IPS-20b (cell line): ENCODE measurements around the gene DLST.

Experiments used
- H3K27ac ChIP-seq: one replicate; pipeline ENCODE4 v1.5.1; 2013; ENCODE audit warnings: low read length
- H3K27me3 ChIP-seq: 2 replicates; pipeline ENCODE4 v1.6.1; 2013; ENCODE audit warnings: mild to moderate bottlenecking, low read length, inconsistent platforms; ENCODE audit not compliant: insufficient read depth
- H3K36me3 ChIP-seq: 2 replicates; pipeline ENCODE4 v1.6.1; 2013; ENCODE audit warnings: low read depth, mild to moderate bottlenecking, inconsistent platforms, low read length, moderate library complexity; ENCODE audit not compliant: insufficient read depth
- H3K4me1 ChIP-seq: 2 replicates; pipeline ENCODE4 v1.6.1; 2013; ENCODE audit warnings: mild to moderate bottlenecking, control low read depth, inconsistent platforms, low read length, moderate library complexity; ENCODE audit not compliant: insufficient read depth
- H3K4me3 ChIP-seq: 2 replicates; pipeline ENCODE4 v1.5.1; 2013; ENCODE audit warnings: mild to moderate bottlenecking, low read length, inconsistent platforms
- H3K9ac ChIP-seq: 2 replicates; pipeline ENCODE4 v1.6.1; 2013; ENCODE audit warnings: low read depth, mild to moderate bottlenecking, inconsistent platforms, low read length, moderate library complexity
- H3K9me3 ChIP-seq: 2 replicates; pipeline ENCODE4 v1.6.1; 2013; ENCODE audit warnings: mild to moderate bottlenecking, low read depth, low read length, inconsistent platforms; ENCODE audit not compliant: insufficient read depth

The DLST gene

DNA sequence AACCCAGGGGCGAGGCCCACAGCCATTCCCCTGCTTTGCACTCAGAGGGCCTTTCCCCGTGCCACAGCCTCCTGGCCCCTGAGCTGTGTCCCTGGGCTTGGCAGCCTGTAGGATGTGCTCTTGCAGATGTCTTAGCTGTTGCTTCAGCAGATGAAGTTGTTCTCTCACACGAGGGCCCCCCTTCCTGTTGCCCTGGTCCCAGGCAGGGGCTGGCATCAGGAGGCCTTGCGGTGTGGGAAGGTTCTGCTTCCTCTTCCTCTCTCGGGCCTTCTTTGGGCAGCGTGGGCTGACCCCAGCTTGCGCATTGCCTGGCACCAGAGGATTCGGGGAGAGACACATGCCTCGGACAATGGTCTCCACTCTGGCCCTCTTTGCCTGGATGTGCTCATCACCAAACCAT is 18.4 kb upstream of the DLST start:
- Histone ChIP-seq H3K9me3 (no peaks in the 10 kb centered on the region), H3K27ac (no peak overlapping the region), H3K27me3 (no peaks in the 10 kb centered on the region; the same call in 1 of the 2 replicates), H3K36me3 (no peaks in the 10 kb centered on the region), H3K9ac (no peak overlapping the region), H3K4me1 (no peaks in the 10 kb centered on the region), H3K4me3 (no peak overlapping the region)

DNA sequence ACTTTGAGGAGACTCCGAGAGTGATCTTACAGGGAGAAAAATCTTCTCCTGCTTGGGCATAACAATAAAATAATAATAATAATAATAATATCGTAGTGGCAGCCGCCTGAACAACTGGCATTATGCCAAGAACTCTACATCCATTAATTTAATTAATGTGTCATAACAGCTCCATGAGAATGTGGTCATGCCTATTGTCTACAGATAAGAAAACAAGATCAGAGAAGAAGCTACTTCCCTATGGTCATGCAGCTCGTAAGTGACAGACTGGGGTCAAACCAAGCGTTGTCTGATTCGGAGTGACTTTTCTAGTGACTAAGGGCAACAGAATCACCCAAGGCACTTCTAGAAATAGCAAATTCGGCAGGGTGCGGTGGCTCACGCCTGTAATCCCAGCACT is 17.5 kb upstream of the DLST start:
- Histone ChIP-seq H3K36me3 (no peaks in the 10 kb centered on the region), H3K9me3 (no peaks in the 10 kb centered on the region), H3K4me3 (no peak overlapping the region), H3K9ac (no peak overlapping the region), H3K4me1 (no peaks in the 10 kb centered on the region), H3K27me3 (no peaks in the 10 kb centered on the region; the same call in 1 of the 2 replicates), H3K27ac (no peak overlapping the region)

DNA sequence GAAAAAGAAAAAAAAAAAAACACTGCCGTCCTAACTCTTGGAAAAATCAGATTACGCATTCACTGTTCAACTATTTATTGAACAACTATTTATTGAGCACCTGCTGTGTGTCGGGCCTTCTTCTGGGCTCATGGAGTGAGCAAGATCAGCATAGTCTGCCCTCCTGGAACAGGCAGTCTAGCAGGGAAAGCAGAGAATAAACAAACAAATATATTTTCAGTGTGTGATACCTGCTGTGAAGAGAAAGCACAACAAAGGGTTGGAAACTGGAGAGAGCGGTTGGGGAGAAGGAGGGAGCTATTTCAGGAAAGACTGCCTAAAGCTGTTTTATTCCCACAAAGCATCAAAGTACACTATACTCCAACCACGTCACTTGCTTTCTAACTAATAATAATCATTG is 16.6 kb upstream of the DLST start:
- no peaks in the 10 kb centered on the region for H3K4me1 ChIP-seq
- no peak overlapping the region for H3K9ac ChIP-seq
- no peaks in the 10 kb centered on the region; the same call in 1 of the 2 replicates for H3K27me3 ChIP-seq
- no peaks in the 10 kb centered on the region for H3K9me3 ChIP-seq
- no peak overlapping the region for H3K4me3 ChIP-seq
- no peaks in the 10 kb centered on the region for H3K36me3 ChIP-seq
- H3K27ac ChIP-seq, result no peak overlapping the region

DNA sequence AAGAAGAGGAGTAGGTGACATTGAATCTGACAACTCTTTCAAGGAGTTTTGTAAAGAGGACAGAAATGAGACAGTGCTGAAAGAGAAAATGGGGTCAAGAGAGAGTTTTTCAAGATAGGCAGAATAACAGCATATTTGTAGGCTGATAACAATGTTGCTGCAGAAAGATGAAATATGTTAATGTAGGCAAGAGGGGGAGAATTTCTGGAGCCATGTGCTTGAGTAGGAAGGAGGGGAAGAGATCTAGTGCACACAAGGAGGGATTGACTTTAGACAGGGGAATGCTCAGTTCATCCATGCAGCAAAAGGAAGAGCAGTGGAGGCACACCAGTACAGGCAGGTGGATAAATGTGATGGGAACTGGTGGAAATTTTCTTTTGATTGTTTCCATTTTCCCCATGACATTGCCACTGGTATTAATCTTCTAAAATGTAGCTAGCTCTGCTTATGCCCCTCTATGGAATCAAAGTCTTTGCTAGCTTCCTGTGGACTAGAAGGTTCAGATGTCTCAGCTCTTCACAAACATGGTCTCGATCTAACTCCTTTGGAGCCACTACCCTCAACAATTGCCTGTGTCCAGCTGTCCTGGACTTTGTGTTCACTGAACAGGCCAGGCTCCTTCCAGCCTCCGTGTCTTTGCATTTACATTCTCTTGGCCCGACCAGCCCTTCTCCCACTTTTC is 14.9 kb upstream of the DLST start:
- Histone ChIP-seq H3K9me3 (no peaks in the 10 kb centered on the region), H3K27me3 (no peaks in the 10 kb centered on the region; the same call in 1 of the 2 replicates), H3K36me3 (no peaks in the 10 kb centered on the region), H3K4me1 (no peaks in the 10 kb centered on the region), H3K9ac (no peak overlapping the region), H3K4me3 (no peak overlapping the region), H3K27ac (no peak overlapping the region)

DNA sequence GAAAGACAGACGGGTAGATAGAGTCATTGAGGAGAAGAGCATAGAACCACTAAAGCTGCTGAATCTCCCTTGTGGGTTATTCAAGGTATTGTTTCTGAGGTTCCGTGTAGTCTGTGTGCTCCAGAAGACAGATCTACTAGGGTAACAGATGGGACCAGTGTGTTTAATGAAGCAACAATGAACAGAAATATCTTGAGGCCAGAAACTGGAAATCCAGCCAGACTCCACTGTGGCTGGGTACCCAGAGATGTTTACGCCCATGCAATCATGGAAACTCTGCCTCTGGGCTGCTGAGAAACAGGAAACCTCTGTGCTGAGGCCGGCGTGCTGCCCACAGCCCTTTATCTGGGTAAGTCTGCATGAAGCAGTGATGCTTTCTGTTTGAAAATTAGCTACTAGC is 14.0 kb upstream of the DLST start:
- H3K9me3 ChIP-seq, result no peaks in the 10 kb centered on the region
- H3K36me3 ChIP-seq, result no peaks in the 10 kb centered on the region
- H3K27me3 ChIP-seq, result no peaks in the 10 kb centered on the region; the same call in 1 of the 2 replicates
- H3K27ac ChIP-seq, result no peak overlapping the region
- H3K4me3 ChIP-seq, result no peak overlapping the region
- H3K4me1 ChIP-seq, result no peaks in the 10 kb centered on the region
- H3K9ac ChIP-seq, result no peak overlapping the region

DNA sequence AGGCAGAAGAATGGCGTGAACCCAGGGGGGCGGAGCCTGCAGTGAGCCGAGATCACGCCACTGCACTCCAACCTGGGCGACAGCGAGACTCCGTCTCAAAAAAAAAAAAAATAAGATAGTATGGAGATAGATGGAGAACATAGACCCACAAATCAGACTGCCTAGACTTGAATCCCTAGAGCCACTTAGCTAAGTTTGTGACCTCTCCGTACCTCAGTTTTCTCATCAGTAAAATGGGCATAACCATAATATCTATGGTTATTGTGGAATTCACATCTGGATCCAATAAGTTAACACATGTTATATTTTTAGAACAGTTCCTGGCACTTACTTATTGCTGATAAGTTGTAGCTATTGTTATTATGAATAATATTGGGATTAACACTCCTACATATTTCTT is 13.0 kb upstream of the DLST start:
- Histone ChIP-seq H3K9me3 (no peaks in the 10 kb centered on the region), H3K9ac (no peak overlapping the region), H3K27me3 (no peaks in the 10 kb centered on the region; the same call in 1 of the 2 replicates), H3K36me3 (no peaks in the 10 kb centered on the region), H3K27ac (no peak overlapping the region), H3K4me1 (no peaks in the 10 kb centered on the region), H3K4me3 (no peak overlapping the region)

DNA sequence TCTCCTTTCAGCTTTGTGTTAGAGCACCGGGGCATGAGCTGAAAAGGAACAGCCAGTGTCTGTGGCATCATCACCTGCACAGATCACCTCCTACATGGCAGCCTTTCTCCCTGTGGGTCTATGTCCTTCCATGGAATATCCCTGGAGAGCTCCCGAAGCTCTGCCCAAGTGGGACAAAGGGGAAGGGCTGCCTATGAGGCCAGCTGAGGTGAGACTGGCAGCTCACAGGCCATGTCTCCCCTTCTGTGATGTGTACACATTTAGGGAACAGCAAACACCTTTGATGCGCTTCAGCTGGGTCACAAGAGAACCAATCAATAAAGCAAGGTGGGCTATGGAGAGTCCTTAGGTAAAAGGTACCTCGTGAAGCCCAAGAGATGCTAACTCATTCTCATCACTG is 9.9 kb upstream of the DLST start:
- peaks cover 6% of the 10 kb centered on the region; the same call in 1 of the 2 replicates for H3K4me1 ChIP-seq
- no peaks in the 10 kb centered on the region for H3K9me3 ChIP-seq
- no peaks in the 10 kb centered on the region for H3K36me3 ChIP-seq
- no peak overlapping the region for H3K4me3 ChIP-seq
- H3K9ac ChIP-seq, result no peak overlapping the region
- H3K27ac ChIP-seq, result no peak overlapping the region
- H3K27me3 ChIP-seq, result no peaks in the 10 kb centered on the region

DNA sequence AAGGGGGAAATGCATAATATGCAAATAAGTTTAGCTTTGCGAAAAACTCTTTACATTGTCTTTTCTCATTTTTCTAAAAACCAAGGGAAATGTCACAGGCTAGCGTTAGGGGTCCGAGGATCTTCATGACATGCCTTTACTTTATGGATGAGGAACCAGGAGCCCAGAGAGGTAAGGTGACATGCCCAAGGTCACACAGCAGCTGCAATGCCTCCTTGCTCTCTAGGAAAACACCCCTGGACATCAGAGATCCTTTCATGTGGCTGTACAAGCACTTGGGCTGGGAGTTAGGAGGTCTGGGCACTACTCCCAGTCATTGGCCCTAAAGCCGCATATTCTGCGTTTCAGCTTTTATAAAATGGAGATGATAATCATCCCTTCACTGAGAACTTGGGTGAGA is 6.5 kb upstream of the DLST start:
- H3K36me3 ChIP-seq, result no peaks in the 10 kb centered on the region
- no peak overlapping the region for H3K4me3 ChIP-seq
- H3K4me1 ChIP-seq, result peaks cover 6% of the 10 kb centered on the region; the same call in 1 of the 2 replicates
- no peak overlapping the region for H3K27ac ChIP-seq
- no peaks in the 10 kb centered on the region for H3K27me3 ChIP-seq
- no peak overlapping the region for H3K9ac ChIP-seq
- H3K9me3 ChIP-seq, result no peaks in the 10 kb centered on the region

DNA sequence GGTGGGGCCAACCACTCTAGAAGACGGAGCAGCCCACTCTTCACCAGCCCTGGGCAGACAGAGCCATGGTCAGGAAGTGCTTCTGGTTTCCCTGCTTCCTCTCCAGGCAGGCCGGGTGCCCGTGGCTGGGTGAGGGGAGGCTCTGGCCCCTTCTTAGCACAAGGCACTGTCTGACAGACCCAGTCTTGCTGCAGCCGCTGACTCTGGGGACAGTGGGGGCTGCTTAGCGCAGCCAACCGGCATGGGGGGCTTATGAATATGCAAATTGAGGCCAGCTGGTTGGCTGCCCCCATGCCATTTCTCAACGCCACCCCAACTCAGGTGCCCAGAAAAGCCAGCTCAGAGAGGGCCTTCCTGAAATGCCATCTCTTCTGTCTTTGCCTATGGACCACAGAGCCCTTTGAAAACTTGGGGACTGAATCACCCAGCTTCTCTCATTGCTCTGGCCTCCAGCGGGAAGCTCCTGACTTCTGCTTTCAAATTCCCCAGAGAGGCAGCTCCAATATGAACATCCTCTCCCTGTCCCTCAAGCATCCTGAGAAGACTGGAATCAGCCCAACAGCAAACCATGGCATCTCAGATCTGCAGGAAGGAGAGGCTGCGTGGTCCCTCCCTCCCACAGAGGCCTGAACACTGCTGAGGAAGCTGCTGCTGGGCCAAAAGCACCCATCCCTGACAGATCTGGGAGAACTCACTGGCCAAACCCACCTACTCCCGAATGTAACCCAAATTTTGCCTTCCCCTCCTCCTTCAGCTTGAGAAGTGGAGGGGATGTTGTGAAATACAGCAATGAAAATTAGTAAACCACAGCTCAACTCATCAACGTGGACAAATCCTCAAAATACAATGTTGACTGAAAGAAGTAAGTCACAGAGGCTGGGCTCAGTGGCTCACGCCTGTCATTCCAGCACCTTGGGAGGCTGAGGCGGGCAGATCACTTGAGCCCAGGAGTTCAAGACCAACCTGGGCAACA is 5.5 kb upstream of the DLST start, which contains the start of gene PROX2:
PROX2 (minus strand) TSS at position 205 of the 973 bp plus-strand sequence. CDS start 12,311 bp downstream, outside the sequence.
- H3K4me3 ChIP-seq, result no peak within 1 kb of the TSS; the same call in 1 of the 2 replicates
- peaks cover 11% of the 10 kb centered on the region; the same call in 1 of the 2 replicates for H3K4me1 ChIP-seq
- H3K9me3 ChIP-seq, result no peaks in the 10 kb centered on the region
- H3K27ac ChIP-seq, result no peak within 1 kb of the TSS
- no peaks in the 10 kb centered on the region for H3K27me3 ChIP-seq
- H3K9ac ChIP-seq, result no peak within 1 kb of the TSS
- no peaks in the 10 kb centered on the region for H3K36me3 ChIP-seq

DNA sequence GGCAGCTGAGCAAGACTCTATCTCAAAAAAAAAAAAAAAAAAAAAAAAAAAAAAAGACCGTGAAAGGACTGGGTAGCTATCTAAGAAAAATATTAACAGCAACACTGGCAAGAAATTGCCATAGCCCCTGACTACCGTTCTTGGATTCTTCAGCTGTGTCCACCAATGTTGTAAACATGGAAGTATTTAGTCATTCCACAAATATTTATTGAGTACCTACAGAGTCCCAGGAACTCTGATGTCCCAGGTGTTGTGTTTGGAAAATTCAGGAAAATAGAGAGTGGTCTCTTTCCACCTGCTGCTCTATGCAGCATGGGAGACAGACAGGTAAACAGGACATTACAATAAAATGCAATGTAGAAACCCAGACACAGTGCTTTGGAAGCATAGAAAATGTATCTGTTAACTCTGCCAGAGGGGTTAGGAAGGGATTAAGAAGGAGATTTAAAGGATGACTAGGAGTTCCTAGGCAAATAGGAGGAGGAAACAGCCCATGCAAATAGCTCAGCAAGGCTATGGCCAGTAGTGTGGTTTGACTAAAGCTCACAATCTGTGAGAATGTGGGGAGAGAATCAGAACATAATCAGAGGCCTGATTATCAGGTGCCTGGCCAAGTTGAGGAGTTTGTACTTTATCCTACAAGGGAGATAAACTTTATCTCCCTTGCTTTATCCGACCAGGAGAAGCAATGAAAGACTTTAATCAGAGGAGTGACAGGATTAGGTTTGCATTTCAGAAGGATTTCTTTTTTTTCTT is 2.1 kb upstream of the DLST start:
- Histone ChIP-seq H3K9me3 (no peaks in the 10 kb centered on the region), H3K4me1 (peaks cover 27% of the 10 kb centered on the region), H3K27me3 (no peaks in the 10 kb centered on the region), H3K36me3 (0 out of 2 replicates have a peak, but pooled peaks cover 6% of the 10 kb centered on the region), H3K27ac (no peak overlapping the region), H3K4me3 (no peak overlapping the region), H3K9ac (no peak overlapping the region)
